Small intestine (tissue), 7 donors: ENCODE measurements around the gene B4GALNT3. TPM values are rescaled to one million over a fixed set of nuclear protein-coding genes. Genes with fewer than 3 reads are reported as not detected.

Source experiments
- DNase-seq, 2 donors: peaks; one replicate each; pipeline versions ENCODE4 v3.0.0 to v3.0.0-alpha.2; 2013
- FAIRE-seq: peaks from 2 replicates; lab custom pipeline; 2012; peaks lifted over from hg19 to GRCh38; lab: Jason Lieb, UNC
- H3K27ac ChIP-seq, 3 donors: one replicate each; pipeline ENCODE4 v1.5.1; 2013; ENCODE audit warnings: low read length in 2 of 3, mild to moderate bottlenecking in 2 of 3, control low read depth in 1 of 3, inconsistent platforms in 1 of 3, low read depth in 1 of 3, moderate library complexity in 1 of 3
- H3K27me3 ChIP-seq, 3 donors: one replicate each; pipeline ENCODE4 v1.6.1; 2013; ENCODE audit warnings: low read length in 3 of 3, inconsistent platforms in 1 of 3; ENCODE audit not compliant: control insufficient read depth in 3 of 3, insufficient read depth in 3 of 3
- H3K36me3 ChIP-seq, 3 donors: one replicate each; pipeline ENCODE4 v1.6.1; 2013; ENCODE audit warnings: low read length in 3 of 3, inconsistent platforms in 1 of 3, low read depth in 1 of 3, mild to moderate bottlenecking in 1 of 3, moderate library complexity in 1 of 3; ENCODE audit not compliant: control insufficient read depth in 3 of 3, insufficient read depth in 2 of 3
- H3K4me1 ChIP-seq, 3 donors: one replicate each; pipeline ENCODE4 v1.6.1; 2013; ENCODE audit warnings: low read length in 2 of 3, inconsistent platforms in 1 of 3, low read depth in 1 of 3, mild to moderate bottlenecking in 1 of 3, moderate library complexity in 1 of 3; ENCODE audit not compliant: control insufficient read depth in 3 of 3, insufficient read depth in 2 of 3
- H3K4me3 ChIP-seq, 3 donors: one replicate each; pipeline ENCODE4 v1.5.1; 2013; ENCODE audit warnings: low read length in 3 of 3, control low read depth in 1 of 3, inconsistent platforms in 1 of 3, low read depth in 1 of 3, mild to moderate bottlenecking in 1 of 3, moderate library complexity in 1 of 3
- H3K9me3 ChIP-seq, 2 donors: one replicate each; pipeline ENCODE4 v1.6.1; 2013; ENCODE audit warnings: low read depth in 1 of 2, low read length in 1 of 2; ENCODE audit not compliant: control insufficient read depth in 2 of 2, insufficient read depth in 1 of 2
- WGBS, 3 donors: extraction: QIAGEN DNeasy Blood & Tissue Kit; methylation state at CpG; one replicate each; pipeline ENCODE4 v1.1.7; 2013; 5-methylcytosine and 5-hydroxymethylcytosine counted together
- polyA plus RNA-seq, 4 donors: library from polyadenylated mRNA; stranded (reverse) in 3 of 4; unstranded in 1 of 4; fragments of 200-250 nt in 3 of 4; fragments of 120-200 nt in 1 of 4; gene quantifications; one replicate each; pipeline versions ENCODE4 v1.2.1 to v1.2.3, GENCODE V29; 2013
- donor health status: healthy with polysubstance abuse.
- donor health status: control.
- donor health status: control.
- donor health status: Bipolar disorder and iron deficiency.
- donor health status: healthy.

B4GALNT3 gene
- polyA plus RNA-seq, 4 donors, result 0.45 to 6.6 (median 2.9) TPM; not detected in 1

DNA sequence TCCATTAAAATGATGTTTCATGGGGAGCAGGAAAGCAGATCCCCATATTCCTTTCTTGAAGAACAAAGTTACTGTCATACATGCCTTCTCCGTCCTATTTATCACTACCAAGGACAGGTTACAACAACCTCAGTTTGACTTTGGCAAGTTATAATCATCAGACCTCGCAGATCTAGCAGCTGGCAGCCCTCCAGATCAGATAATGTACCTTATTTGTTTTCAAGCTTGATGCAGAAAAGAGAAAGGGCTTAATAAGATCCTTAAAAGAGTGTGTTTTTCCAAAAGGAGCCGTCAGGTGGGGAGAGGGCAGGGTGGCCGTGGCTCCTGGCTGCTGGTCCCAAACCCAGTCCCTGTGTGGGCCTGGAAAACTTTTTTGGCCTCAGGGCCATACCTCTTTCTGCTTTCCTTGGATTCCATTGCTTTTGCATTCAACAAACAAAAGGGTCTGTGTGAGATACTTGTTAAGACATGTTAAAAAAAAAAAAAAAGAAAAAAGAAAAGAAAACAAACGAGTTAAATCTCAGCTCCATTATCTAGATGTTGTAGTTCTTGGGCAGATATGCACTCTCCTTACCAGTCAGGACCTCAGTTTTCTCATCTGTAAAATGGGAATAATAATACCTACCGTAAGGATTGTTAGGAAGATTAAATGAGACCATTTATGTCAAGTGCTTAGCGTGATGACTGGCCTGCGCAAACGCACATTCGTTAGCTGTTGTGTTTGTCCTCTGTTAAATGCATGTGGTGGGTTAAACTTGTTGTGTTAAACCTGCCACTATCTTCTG, 64.6 kb downstream of the B4GALNT3 start:
- Histone ChIP-seq H3K36me3 (no peaks in the 10 kb centered on the region), H3K9me3 (peaks cover 0 to 5% of the 10 kb centered on the region in 2 donors), H3K4me3 (no peak overlapping the region), H3K4me1 (no peaks in the 10 kb centered on the region), H3K27me3 (no peaks in the 10 kb centered on the region), H3K27ac (no peak overlapping the region)
- 65 to 69% (median 66%) methylated on average over 10 of the region's 10 CpGs for WGBS, 3 donors
- FAIRE-seq, result no peak
- no peak for DNase-seq

DNA sequence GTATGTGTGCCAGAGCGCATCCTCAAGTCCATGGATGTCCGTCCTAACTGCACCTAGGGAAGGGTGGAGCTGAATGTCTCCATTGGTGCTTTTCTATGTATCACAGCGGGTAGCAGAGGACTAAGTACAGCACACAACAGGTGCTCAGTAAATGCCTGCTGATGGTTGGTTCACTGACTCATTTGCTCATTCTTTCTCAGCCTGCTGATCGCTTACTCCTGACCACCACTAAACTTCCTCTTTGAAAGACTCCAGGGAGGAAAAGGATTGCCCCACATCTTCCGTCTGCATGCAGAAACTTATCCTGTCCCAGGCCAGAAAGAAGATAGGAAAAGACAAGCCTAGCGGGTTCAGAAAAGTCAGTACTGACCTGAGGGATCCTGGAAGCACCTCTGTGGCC, 66.3 kb downstream of the B4GALNT3 start:
- peaks cover 0 to 10% of the 10 kb centered on the region in 2 donors for H3K9me3 ChIP-seq
- DNase-seq, result no peak
- no peak overlapping the region for H3K4me3 ChIP-seq
- no peaks in the 10 kb centered on the region for H3K27me3 ChIP-seq
- H3K27ac ChIP-seq, result no peak overlapping the region
- no peak for FAIRE-seq
- no peaks in the 10 kb centered on the region for H3K36me3 ChIP-seq
- WGBS, 3 donors, result 83 to 94% (median 90%) methylated on average over 6 of the region's 6 CpGs
- no peaks in the 10 kb centered on the region for H3K4me1 ChIP-seq

DNA sequence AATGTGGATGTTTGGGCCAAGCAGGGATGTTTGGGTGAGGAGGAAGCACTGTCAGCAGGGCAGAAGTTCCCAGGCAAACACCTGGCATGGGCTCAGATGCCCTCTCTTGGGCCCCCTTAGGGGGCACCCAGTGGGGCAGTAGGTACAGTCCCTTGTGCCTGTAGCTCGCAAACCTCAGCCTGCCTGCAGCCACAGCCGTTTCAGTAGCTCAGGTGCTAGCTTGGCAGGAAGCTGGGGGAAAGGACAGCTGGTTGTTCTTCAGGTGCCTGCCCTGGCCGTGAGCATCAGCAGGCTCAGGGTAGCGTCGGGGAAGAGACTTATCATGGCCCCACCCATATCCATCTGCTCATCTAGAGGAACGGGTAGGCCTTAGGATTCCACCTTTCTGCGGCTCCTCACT, 67.5 kb downstream of the B4GALNT3 start:
- Histone ChIP-seq H3K27ac (no peak overlapping the region), H3K4me3 (no peak overlapping the region), H3K27me3 (no peaks in the 10 kb centered on the region), H3K9me3 (peaks cover 0 to 13% of the 10 kb centered on the region in 2 donors), H3K4me1 (no peaks in the 10 kb centered on the region), H3K36me3 (no peaks in the 10 kb centered on the region)
- 50 to 67% (median 53%) methylated on average over 7 of the region's 7 CpGs for WGBS, 3 donors
- no peak for DNase-seq
- no peak for FAIRE-seq

DNA sequence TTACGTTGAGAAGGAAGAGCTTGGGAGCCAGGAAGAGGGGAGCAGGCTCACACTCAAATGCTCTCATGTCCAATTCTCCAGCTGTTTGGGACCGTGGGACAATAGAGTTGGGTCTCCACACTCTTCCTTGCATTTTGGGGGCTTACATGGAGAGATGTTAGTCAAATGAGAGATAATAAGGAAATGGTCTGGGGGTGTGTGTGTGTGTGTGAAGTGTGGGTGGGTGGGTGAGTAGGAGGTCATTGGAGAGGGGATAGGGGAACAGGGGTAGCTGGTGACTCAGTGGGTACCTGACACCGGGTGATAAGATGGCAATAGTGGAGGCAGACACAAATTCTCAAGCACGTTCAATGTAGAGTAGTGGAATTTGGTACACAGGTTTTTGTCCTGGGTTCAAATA, 68.0 kb downstream of the B4GALNT3 start:
- no peak for DNase-seq
- H3K27me3 ChIP-seq, result no peaks in the 10 kb centered on the region
- FAIRE-seq, result no peak

DNA sequence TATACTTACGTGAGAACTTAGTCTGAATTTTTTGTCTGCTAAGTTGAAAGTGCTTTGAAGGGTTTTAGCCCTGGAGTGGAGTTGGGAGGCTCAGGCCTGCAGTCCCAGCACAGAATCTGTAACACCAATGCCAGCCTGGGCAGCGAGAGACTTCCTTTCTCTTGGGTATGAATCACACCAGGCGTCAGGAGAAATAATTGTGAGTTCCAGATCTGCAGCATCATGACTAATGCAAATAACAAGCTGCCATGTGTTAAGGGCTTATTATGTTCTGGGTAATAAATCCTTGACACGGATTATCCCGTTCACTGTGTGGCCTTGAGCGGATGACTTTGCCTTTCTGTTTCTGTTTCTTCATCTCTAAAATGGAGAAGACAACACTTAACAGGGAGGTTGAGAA, 70.6 kb downstream of the B4GALNT3 start:
- H3K9me3 ChIP-seq, result peaks cover 0 to 13% of the 10 kb centered on the region in 2 donors
- no peak for FAIRE-seq

More for the DNA sequence above, 68.0 kb downstream of the B4GALNT3 start:
- no peak overlapping the region for H3K27ac ChIP-seq
- no peaks in the 10 kb centered on the region for H3K36me3 ChIP-seq
- no peaks in the 10 kb centered on the region for H3K4me1 ChIP-seq
- 84 to 89% (median 87%) methylated on average over 4 of the region's 4 CpGs for WGBS, 3 donors
- H3K4me3 ChIP-seq, result no peak overlapping the region
- H3K9me3 ChIP-seq, result peaks cover 0 to 13% of the 10 kb centered on the region in 2 donors

DNA sequence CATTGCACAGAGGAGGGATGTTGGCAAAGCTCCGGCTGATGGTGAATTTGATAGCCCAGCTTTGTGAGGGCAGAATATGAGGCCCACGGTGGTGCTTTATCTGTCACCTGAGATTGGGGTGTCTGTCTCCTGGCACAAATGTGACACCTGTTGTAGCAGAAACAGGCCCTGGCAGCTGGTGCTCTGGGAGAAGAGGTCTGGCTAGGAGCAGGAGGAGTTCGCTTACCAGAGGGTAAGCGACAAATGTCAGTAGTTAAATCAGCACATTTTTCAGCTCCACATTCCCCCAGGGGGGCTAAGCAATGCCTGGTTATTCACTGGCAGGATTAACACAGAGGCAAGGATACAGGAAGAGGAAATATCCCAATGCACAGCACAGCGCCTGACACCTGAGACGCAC, 71.1 kb downstream of the B4GALNT3 start:
- DNase-seq, result no peak
- Histone ChIP-seq H3K4me1 (no peaks in the 10 kb centered on the region), H3K9me3 (peaks cover 0 to 13% of the 10 kb centered on the region in 2 donors), H3K4me3 (no peak overlapping the region), H3K36me3 (no peaks in the 10 kb centered on the region), H3K27ac (peak overlapping the region in 1 of 3 donors; percentile 28), H3K27me3 (no peaks in the 10 kb centered on the region)
- FAIRE-seq, result no peak
- WGBS, 3 donors, result 86 to 93% (median 89%) methylated on average over 6 of the region's 6 CpGs

More for the DNA sequence above, 70.6 kb downstream of the B4GALNT3 start:
- Histone ChIP-seq H3K27ac (peak overlapping the region in 1 of 3 donors; percentile 65), H3K27me3 (no peaks in the 10 kb centered on the region), H3K36me3 (no peaks in the 10 kb centered on the region), H3K4me3 (no peak overlapping the region), H3K4me1 (no peaks in the 10 kb centered on the region)
- 57 to 71% (median 62%) methylated on average over 6 of the region's 6 CpGs for WGBS, 3 donors
- DNase-seq, result peak in 1 of 2 donors; percentile 56

DNA sequence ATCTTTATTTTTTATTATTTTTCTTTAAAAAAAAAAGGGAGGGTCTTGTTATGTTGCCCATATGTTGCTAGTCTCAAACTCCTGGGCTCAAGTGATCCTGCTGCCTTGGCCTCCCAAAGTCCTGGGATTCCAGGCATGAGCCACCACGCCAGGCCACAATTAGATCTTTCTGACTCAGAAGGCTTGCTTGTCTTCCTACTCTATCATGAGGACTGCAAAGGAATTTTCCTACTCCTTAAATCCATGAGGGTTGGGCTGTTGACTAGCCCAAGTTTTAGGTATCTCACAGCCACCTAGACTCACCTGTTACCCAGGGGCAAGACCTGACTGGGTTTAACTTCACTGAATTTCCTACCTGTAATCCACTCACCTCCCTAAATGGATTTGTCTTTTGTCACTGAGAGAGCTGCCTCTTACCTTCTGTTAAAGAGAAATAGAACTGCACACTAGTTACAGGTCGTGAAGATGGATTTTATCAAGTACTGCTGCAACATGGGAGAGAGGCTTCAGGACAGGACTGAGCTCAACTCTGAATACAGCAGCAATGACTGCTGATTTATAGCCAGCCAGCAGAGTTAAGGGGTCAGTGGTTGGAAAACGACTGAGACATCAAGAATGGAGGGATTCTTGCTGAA, 72.3 kb downstream of the B4GALNT3 start:
- Histone ChIP-seq H3K27ac (no peak overlapping the region), H3K4me3 (no peak overlapping the region), H3K27me3 (no peaks in the 10 kb centered on the region), H3K36me3 (no peaks in the 10 kb centered on the region), H3K9me3 (peaks cover 0 to 13% of the 10 kb centered on the region in 2 donors), H3K4me1 (no peaks in the 10 kb centered on the region)
- DNase-seq, result no peak
- no peak for FAIRE-seq
- WGBS, 3 donors, result 76 to 87% (median 83%) methylated on average over 3 of the region's 3 CpGs

DNA sequence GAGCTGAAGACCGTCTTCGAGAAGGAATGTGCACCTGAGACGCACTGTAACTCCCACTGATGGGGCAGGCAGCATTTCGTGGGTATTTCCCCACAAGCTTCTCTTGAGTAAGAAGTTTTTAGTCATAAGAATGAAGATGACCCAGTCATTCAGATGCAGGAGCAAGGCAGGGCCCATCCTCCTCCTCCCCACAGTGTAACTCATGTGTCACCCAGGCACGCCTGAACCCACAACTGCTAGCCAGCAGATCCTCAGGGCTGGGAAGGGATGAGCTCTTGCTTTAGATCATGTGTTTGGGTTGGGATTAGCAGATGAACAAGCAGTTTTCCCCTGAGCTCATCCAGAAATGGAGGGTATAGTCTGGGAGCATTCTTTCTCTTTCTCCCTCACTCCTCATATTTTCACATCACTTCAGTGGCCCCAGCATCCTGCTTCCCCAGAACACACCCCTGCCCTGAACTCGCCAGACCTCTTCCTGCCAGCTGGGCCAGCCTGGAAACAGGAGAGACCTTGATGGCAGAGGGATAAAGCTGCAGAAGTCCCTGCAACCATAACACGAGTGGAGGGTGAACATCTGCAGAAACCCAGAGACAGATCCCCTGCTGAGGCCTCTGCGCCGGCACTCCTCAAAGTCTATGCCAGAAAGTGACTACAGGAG, 73.3 kb downstream of the B4GALNT3 start:
- Histone ChIP-seq H3K9me3 (peaks cover 0 to 13% of the 10 kb centered on the region in 2 donors), H3K36me3 (no peaks in the 10 kb centered on the region), H3K4me1 (peaks cover 0 to 2% (median 0%) of the 10 kb centered on the region in 3 donors), H3K27ac (no peak overlapping the region), H3K4me3 (no peak overlapping the region), H3K27me3 (no peaks in the 10 kb centered on the region)
- WGBS, 3 donors, result 85 to 94% (median 90%) methylated on average over 9 of the region's 9 CpGs
- DNase-seq (no peak), FAIRE-seq (no peak)
